ENCODE results near the gene OPN4.

- no peak for TF ChIP-seq USF2 (IDR thresholded peaks at IDR 0.05; ENCODE audit: borderline replicate concordance, low read depth, low read length)
- no peak for TF ChIP-seq JUND (IDR thresholded peaks at IDR 0.05)
- TF ChIP-seq CTCF (IDR thresholded peaks at IDR 0.05): no peak
- no peak for TF ChIP-seq EZH2phosphoT487 (IDR thresholded peaks at IDR 0.05; ENCODE audit: borderline replicate concordance, low read depth)
Measured at GRCh38 chr10:86657011-86657395, 2.7 kb downstream of the OPN4 start.
